K562 (cell line): ENCODE data around the gene INO80C. TPM values are rescaled to one million over a fixed set of nuclear protein-coding genes. Genes with fewer than 3 reads are reported as not detected.

Experiments
- ELF4 ChIP-seq: fragments of 450-650 bp; formaldehyde crosslinking; IDR thresholded peaks from 2 replicates; pipeline ENCODE4 v1.4.0; 2022; ENCODE audit warnings: missing genetic modification characterization
- SLC30A9 ChIP-seq: fragments of 250-450 bp; sonication (Bioruptor Pico); IDR thresholded peaks from 2 replicates; pipeline ENCODE4 v1.8.0; 2022; ENCODE audit warnings: mild to moderate bottlenecking, moderate library complexity
- polyA plus RNA-seq, 8 experiments: library from polyadenylated mRNA; depleted of rRNA in 4 of 8; stranded (reverse) in 5 of 8; unstranded in 3 of 8; fragments of >200 nt; fragmentation: Nextera tagmentation in 2 of 8; fragmentation: Illumina TruSeq in 1 of 8; extraction: Ambion mirVana in 2 of 8; extraction: Trizol in 1 of 8; gene quantifications; 2 replicates each; pipeline versions ENCODE4 v1.2.1 to v1.2.3, GENCODE V29; 2011 to 2014; ENCODE audit warnings: inconsistent platforms in 1 of 8, missing spikeins in 1 of 8
- total RNA-seq, 7 experiments: library from RNA; depleted of rRNA in 6 of 7; stranded (reverse); fragments of >200 nt in 6 of 7; fragmentation: Illumina TruSeq in 2 of 7; extraction: Trizol in 2 of 7; gene quantifications; 2 replicates each; pipeline versions ENCODE4 v1.2.1 to v1.2.3, GENCODE V29; 2011 to 2021; ENCODE audit warnings: low replicate concordance in 1 of 7
- TF ChIP-seq, protein P1 (sequence below), 2 experiments: fragments of 450-650 bp; formaldehyde crosslinking in 1 of 2; IDR thresholded peaks; 2 replicates each; pipeline versions ENCODE4 v1.4.0 to v1.6.1; 2014 to 2020; ENCODE audit warnings: mild to moderate bottlenecking in 2 of 2, borderline replicate concordance in 1 of 2, low read depth in 1 of 2

The INO80C gene
- total and polyA plus RNA-seq, 9 of the 15 experiments (the other 6 are each of a cell fraction or from before 2014, with no cell fraction given): 14.3 to 53.3 (median 46.6) TPM

DNA sequence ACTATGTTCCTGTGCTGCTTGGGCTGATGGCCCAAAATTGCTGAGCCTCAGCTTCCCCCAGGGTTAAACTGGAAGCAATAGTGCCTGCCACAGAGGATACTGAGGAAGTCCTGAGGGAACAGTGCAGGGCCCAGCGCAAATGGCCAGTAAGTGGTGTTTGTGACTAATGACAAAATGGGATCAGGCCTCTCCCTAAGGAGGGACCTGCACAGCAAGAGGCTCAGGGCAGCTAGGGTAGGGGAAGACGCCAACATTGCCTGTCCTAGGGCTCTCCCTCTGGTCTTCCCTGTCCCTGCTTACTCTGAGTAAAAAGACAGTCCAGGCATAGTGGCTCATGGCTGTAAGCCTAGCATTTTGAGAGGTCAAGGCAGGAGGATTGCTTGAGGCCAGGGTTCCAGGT lies 37.8 kb downstream of the INO80C start (continued):
- TF ChIP-seq, protein P1, sequence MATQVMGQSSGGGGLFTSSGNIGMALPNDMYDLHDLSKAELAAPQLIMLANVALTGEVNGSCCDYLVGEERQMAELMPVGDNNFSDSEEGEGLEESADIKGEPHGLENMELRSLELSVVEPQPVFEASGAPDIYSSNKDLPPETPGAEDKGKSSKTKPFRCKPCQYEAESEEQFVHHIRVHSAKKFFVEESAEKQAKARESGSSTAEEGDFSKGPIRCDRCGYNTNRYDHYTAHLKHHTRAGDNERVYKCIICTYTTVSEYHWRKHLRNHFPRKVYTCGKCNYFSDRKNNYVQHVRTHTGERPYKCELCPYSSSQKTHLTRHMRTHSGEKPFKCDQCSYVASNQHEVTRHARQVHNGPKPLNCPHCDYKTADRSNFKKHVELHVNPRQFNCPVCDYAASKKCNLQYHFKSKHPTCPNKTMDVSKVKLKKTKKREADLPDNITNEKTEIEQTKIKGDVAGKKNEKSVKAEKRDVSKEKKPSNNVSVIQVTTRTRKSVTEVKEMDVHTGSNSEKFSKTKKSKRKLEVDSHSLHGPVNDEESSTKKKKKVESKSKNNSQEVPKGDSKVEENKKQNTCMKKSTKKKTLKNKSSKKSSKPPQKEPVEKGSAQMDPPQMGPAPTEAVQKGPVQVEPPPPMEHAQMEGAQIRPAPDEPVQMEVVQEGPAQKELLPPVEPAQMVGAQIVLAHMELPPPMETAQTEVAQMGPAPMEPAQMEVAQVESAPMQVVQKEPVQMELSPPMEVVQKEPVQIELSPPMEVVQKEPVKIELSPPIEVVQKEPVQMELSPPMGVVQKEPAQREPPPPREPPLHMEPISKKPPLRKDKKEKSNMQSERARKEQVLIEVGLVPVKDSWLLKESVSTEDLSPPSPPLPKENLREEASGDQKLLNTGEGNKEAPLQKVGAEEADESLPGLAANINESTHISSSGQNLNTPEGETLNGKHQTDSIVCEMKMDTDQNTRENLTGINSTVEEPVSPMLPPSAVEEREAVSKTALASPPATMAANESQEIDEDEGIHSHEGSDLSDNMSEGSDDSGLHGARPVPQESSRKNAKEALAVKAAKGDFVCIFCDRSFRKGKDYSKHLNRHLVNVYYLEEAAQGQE (IDR thresholded peaks at IDR 0.05; ENCODE audit: borderline replicate concordance): no peak
- TF ChIP-seq, protein P1 (CRISPR knock-in tag; IDR thresholded peaks at IDR 0.05; ENCODE audit: low read depth): no peak
- TF ChIP-seq SLC30A9 (CRISPR knock-in tag) (no peak), ELF4 (CRISPR knock-in tag) (no peak)
